HCT116 (cell line): ENCODE data around the gene CCDC83. TPM values are rescaled to one million over a fixed set of nuclear protein-coding genes. Genes with fewer than 3 reads are reported as not detected.
A peak's percentile ranks its signal among the peaks of the same experiment; 100 is the strongest.

Experiments
- ATAC-seq: fragments of 200-7000 bp; cut with Tn5 transposase; 2 replicates; pipeline ENCODE4 v1.9.1; 2020; ENCODE audit warnings: mild to moderate bottlenecking, moderate library complexity
- BruUV-seq: library from RNA; stranded (reverse); fragments of 400-500 nt; replicated peaks from 2 replicates; lab custom pipeline; 2021; lab: Mats Ljungman, UMichigan
- CTCF ChIA-PET: fragments of 300-600 bp; sonication (Branson Sonifier 250); formaldehyde crosslinking; loops from one replicate; lab custom pipeline; 2021; ENCODE audit warnings: antibody characterized with exemption; lab: Charles Lee
- POLR2A ChIA-PET: fragments of 300-600, 350-600 bp; sonication (Branson Sonifier 250); formaldehyde crosslinking; loops from one replicate; lab custom pipeline; 2021; ENCODE audit warnings: antibody characterized with exemption; lab: Charles Lee
- RAD21 ChIA-PET, 2 experiments: fragments of 300-600 bp; sonication (Branson Sonifier 250); formaldehyde crosslinking; loops; one replicate each; lab custom pipeline; 2023; ENCODE audit warnings: low total read pairs in 2 of 2; ENCODE audit not compliant: uncharacterized antibody in 2 of 2, unreplicated experiment in 2 of 2, low non-redundant PET in 1 of 2; lab: Charles Lee
- DNase-seq: peaks from one replicate; pipeline ENCODE4 v3.0.0-alpha.2; 2010; ENCODE audit warnings: low read depth, low spot score
- H2AFZ ChIP-seq: fragments of 200-600 bp; shearing (Covaris generic), sonication (generic); 2 replicates; pipeline ENCODE4 v1.6.1; 2017; ENCODE audit warnings: low read depth, mixed run types, mixed read lengths, antibody characterized with exemption, low read length; ENCODE audit not compliant: poor library complexity, severe bottlenecking
- H3K27ac ChIP-seq: 2 replicates; pipeline ENCODE4 v1.5.1; 2012; ENCODE audit warnings: low read depth, low read length
- H3K27me3 ChIP-seq: fragments of 200-600 bp; sonication (generic); 2 replicates; pipeline ENCODE4 v1.6.1; 2016; ENCODE audit warnings: mixed run types, low read length, mixed read lengths; ENCODE audit not compliant: insufficient read depth
- H3K36me3 ChIP-seq, 2 experiments: fragments of 200-500 bp in 1 of 2; fragments of 200-600 bp in 1 of 2; sonication (Bioruptor generic) in 1 of 2; sonication (generic) in 1 of 2; 2 replicates each; pipeline versions ENCODE4 v1.5.1 to v1.6.1; 2014 to 2016; ENCODE audit warnings: low read length in 2 of 2, inconsistent platforms in 1 of 2, mixed read lengths in 1 of 2, mixed run types in 1 of 2; ENCODE audit not compliant: insufficient read depth in 2 of 2, control insufficient read depth in 1 of 2
- H3K4me1 ChIP-seq, 2 experiments: fragments of 200-600 bp in 1 of 2; sonication (generic) in 1 of 2; 2 replicates each; pipeline versions ENCODE4 v1.5.1 to v1.6.1; 2012 to 2017; ENCODE audit warnings: low read length in 2 of 2, inconsistent platforms in 1 of 2, mild to moderate bottlenecking in 1 of 2, mixed read lengths in 1 of 2, mixed run types in 1 of 2, moderate library complexity in 1 of 2; ENCODE audit not compliant: insufficient read depth in 2 of 2, control insufficient read depth in 1 of 2
- H3K4me2 ChIP-seq: fragments of 200-600 bp; sonication (generic); 2 replicates; pipeline ENCODE4 v1.6.1; 2017; ENCODE audit warnings: mixed run types, low read length, mixed read lengths
- H3K4me3 ChIP-seq, 2 experiments: fragments of 200-600 bp in 1 of 2; sonication (generic) in 1 of 2; replicated peaks in 1 of 2; 2 replicates each; pipeline ENCODE4 v1.5.1; 2011 to 2016; ENCODE audit warnings: low read length in 2 of 2, control low read depth in 1 of 2, low read depth in 1 of 2, mild to moderate bottlenecking in 1 of 2, mixed read lengths in 1 of 2, mixed run types in 1 of 2
- H3K79me2 ChIP-seq: fragments of 200-600 bp; sonication (generic); 2 replicates; pipeline ENCODE4 v1.6.1; 2017; ENCODE audit warnings: mild to moderate bottlenecking, mixed run types, low read length, moderate library complexity, mixed read lengths; ENCODE audit not compliant: insufficient read depth
- H3K9ac ChIP-seq: fragments of 200-600 bp; sonication (generic); 2 replicates; pipeline ENCODE4 v1.6.1; 2016; ENCODE audit warnings: low read length, mixed read lengths
- H3K9me2 ChIP-seq: fragments of 200-600 bp; sonication (generic), shearing (Covaris generic); 2 replicates; pipeline ENCODE4 v1.6.1; 2017; ENCODE audit warnings: mixed run types, mild to moderate bottlenecking, moderate library complexity; ENCODE audit not compliant: insufficient read depth
- H3K9me3 ChIP-seq, 2 experiments: fragments of 200-500 bp in 1 of 2; fragments of 200-600 bp in 1 of 2; sonication (Bioruptor generic) in 1 of 2; sonication (generic) in 1 of 2; 2 replicates each; pipeline ENCODE4 v1.6.1; 2014 to 2017; ENCODE audit warnings: low read length in 2 of 2, mixed read lengths in 2 of 2, inconsistent platforms in 1 of 2, low read depth in 1 of 2, mild to moderate bottlenecking in 1 of 2, mixed run types in 1 of 2, moderate library complexity in 1 of 2; ENCODE audit not compliant: control insufficient read depth in 1 of 2, insufficient read depth in 1 of 2
- H4K20me1 ChIP-seq: fragments of 200-600 bp; sonication (generic), shearing (Covaris generic); 2 replicates; pipeline ENCODE4 v1.6.1; 2017; ENCODE audit warnings: mixed run types, mild to moderate bottlenecking, moderate library complexity; ENCODE audit not compliant: insufficient read depth
- CBX3 ChIP-seq: IDR thresholded peaks from 2 replicates; pipeline ENCODE4 v1.6.1; 2012; ENCODE audit warnings: low read depth
- CEBPB ChIP-seq: IDR thresholded peaks from 2 replicates; pipeline ENCODE4 v1.6.1; 2012; ENCODE audit warnings: low read depth
- EGR1 ChIP-seq: IDR thresholded peaks from 2 replicates; pipeline ENCODE4 v1.6.1; 2012; ENCODE audit warnings: low read depth
- ELF1 ChIP-seq: IDR thresholded peaks from 2 replicates; pipeline ENCODE4 v1.6.1; 2012; ENCODE audit warnings: low read depth, borderline replicate concordance
- EZH2 ChIP-seq: fragments of 200-600 bp; sonication (generic); IDR thresholded peaks from 2 replicates; pipeline ENCODE4 v1.6.1; 2017; ENCODE audit warnings: antibody characterized with exemption, mixed run types
- EZH2phosphoT487 ChIP-seq: fragments of 200-600 bp; IDR thresholded peaks from 2 replicates; pipeline ENCODE4 v1.6.1; 2018; ENCODE audit warnings: antibody characterized with exemption, borderline replicate concordance
- FOSL1 ChIP-seq: IDR thresholded peaks from 2 replicates; pipeline ENCODE4 v1.6.1; 2012; ENCODE audit warnings: low read depth
- JUND ChIP-seq: IDR thresholded peaks from 2 replicates; pipeline ENCODE4 v1.6.1; 2012
- POLR2AphosphoS5 ChIP-seq: IDR thresholded peaks from 2 replicates; pipeline ENCODE4 v1.6.1; 2011; ENCODE audit warnings: mild to moderate bottlenecking, low read depth, low read length, moderate library complexity
- RAD21 ChIP-seq: IDR thresholded peaks from 2 replicates; pipeline ENCODE4 v1.6.1; 2012; ENCODE audit warnings: low read depth, mild to moderate bottlenecking
- SIN3A ChIP-seq: IDR thresholded peaks from 2 replicates; pipeline ENCODE4 v1.6.1; 2012; ENCODE audit warnings: low read depth
- SP1 ChIP-seq: IDR thresholded peaks from 2 replicates; pipeline ENCODE4 v1.6.1; 2012; ENCODE audit warnings: low read depth
- SRF ChIP-seq: IDR thresholded peaks from 2 replicates; pipeline ENCODE4 v1.6.1; 2012; ENCODE audit warnings: low read depth
- TCF7L2 ChIP-seq: IDR thresholded peaks from 2 replicates; pipeline ENCODE4 v1.7.0; 2011; ENCODE audit warnings: borderline replicate concordance, inconsistent platforms; ENCODE audit not compliant: insufficient read depth, insufficient read length; ENCODE audit errors: extremely low read depth
- YY1 ChIP-seq: IDR thresholded peaks from 2 replicates; pipeline ENCODE4 v1.6.1; 2011; ENCODE audit warnings: low read length, low read depth, moderate library complexity, mild to moderate bottlenecking; ENCODE audit not compliant: insufficient replicate concordance; ENCODE audit errors: extremely low read depth
- ZFX ChIP-seq: fragments of 450-650 bp; IDR thresholded peaks from 2 replicates; pipeline ENCODE4 v1.6.1; 2017
- ZNF274 ChIP-seq: fragments of 200-500 bp; sonication (Bioruptor generic); IDR thresholded peaks from 2 replicates; pipeline ENCODE4 v1.6.1; 2014; ENCODE audit warnings: mild to moderate bottlenecking, low read depth, low read length, inconsistent platforms
- intact Hi-C: fragments of 100-400 bp; cut with micrococcal nuclease; formaldehyde crosslinking; loops from 2 replicates; pipeline ENCODE4 v1.10.0; 2022
- total RNA-seq: library from RNA; stranded (reverse); gene quantifications from one replicate; pipeline ENCODE4 v1.2.1, GENCODE V29; 2021; ENCODE audit not compliant: unreplicated experiment
- TF ChIP-seq, protein P1 (sequence below): IDR thresholded peaks from 2 replicates; pipeline ENCODE4 v1.6.1; 2011; ENCODE audit warnings: mild to moderate bottlenecking, low read length, moderate library complexity; ENCODE audit not compliant: insufficient replicate concordance; ENCODE audit errors: extremely low read depth
- TF ChIP-seq, protein P2 (sequence below), 3 experiments: fragments of 200-600 bp in 1 of 3; sonication (generic) in 1 of 3; IDR thresholded peaks in 2 of 3; conservative IDR thresholded peaks in 1 of 3; 2 replicates each; pipeline ENCODE4 v1.5.1; 2012 to 2017; ENCODE audit warnings: low read depth in 2 of 3, low read length in 2 of 3, antibody characterized with exemption in 1 of 3, borderline replicate concordance in 1 of 3, control low read depth in 1 of 3, mild to moderate bottlenecking in 1 of 3, mixed read lengths in 1 of 3, mixed run types in 1 of 3, moderate library complexity in 1 of 3; ENCODE audit not compliant: insufficient read depth in 1 of 3
- TF ChIP-seq, protein P3 (sequence below): IDR thresholded peaks from 2 replicates; pipeline ENCODE4 v1.6.1; 2012

The CCDC83 gene
- total RNA-seq, 1 experiment from 2014 or later = not detected

GRCh38 chr11:85845124-85845631, 10.0 kb upstream of the CCDC83 start:
- RAD21 ChIA-PET = no interaction called here
- no peak overlapping the region for H3K9ac ChIP-seq
- peaks cover 13 to 22% of the 10 kb centered on the region in 2 experiments for H3K4me1 ChIP-seq
- peak overlapping the region in 1 of 2 experiments; percentile 3; a peak in 1 of 4 replicates for H3K4me3 ChIP-seq
- intact Hi-C loops = no loop called here
- TF ChIP-seq EZH2 (no peak), CEBPB (no peak), JUND (no peak), ZNF274 (no peak), EZH2phosphoT487 (no peak), TCF7L2 (no peak), RAD21 (no peak), SRF (no peak), SIN3A (no peak), ZFX (no peak), YY1 (no peak), EGR1 (no peak), FOSL1 (no peak), SP1 (no peak), POLR2AphosphoS5 (no peak), ELF1 (no peak), CBX3 (no peak)
- TF ChIP-seq, protein P1, sequence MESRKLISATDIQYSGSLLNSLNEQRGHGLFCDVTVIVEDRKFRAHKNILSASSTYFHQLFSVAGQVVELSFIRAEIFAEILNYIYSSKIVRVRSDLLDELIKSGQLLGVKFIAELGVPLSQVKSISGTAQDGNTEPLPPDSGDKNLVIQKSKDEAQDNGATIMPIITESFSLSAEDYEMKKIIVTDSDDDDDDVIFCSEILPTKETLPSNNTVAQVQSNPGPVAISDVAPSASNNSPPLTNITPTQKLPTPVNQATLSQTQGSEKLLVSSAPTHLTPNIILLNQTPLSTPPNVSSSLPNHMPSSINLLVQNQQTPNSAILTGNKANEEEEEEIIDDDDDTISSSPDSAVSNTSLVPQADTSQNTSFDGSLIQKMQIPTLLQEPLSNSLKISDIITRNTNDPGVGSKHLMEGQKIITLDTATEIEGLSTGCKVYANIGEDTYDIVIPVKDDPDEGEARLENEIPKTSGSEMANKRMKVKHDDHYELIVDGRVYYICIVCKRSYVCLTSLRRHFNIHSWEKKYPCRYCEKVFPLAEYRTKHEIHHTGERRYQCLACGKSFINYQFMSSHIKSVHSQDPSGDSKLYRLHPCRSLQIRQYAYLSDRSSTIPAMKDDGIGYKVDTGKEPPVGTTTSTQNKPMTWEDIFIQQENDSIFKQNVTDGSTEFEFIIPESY = no peak
- TF ChIP-seq, protein P2, sequence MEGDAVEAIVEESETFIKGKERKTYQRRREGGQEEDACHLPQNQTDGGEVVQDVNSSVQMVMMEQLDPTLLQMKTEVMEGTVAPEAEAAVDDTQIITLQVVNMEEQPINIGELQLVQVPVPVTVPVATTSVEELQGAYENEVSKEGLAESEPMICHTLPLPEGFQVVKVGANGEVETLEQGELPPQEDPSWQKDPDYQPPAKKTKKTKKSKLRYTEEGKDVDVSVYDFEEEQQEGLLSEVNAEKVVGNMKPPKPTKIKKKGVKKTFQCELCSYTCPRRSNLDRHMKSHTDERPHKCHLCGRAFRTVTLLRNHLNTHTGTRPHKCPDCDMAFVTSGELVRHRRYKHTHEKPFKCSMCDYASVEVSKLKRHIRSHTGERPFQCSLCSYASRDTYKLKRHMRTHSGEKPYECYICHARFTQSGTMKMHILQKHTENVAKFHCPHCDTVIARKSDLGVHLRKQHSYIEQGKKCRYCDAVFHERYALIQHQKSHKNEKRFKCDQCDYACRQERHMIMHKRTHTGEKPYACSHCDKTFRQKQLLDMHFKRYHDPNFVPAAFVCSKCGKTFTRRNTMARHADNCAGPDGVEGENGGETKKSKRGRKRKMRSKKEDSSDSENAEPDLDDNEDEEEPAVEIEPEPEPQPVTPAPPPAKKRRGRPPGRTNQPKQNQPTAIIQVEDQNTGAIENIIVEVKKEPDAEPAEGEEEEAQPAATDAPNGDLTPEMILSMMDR (IDR thresholded peaks at IDR 0.05 in 2 of 3, conservative IDR thresholded peaks at IDR 0.05 in 1 of 3; ENCODE audit: borderline replicate concordance in 1 of 3, insufficient read depth in 1 of 3, low read depth in 2 of 3, low read length in 2 of 3) = no peak
- TF ChIP-seq, protein P3, sequence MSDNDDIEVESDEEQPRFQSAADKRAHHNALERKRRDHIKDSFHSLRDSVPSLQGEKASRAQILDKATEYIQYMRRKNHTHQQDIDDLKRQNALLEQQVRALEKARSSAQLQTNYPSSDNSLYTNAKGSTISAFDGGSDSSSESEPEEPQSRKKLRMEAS = no peak
- no peaks in the 10 kb centered on the region for H3K9me2 ChIP-seq
- H4K20me1 ChIP-seq = no peaks in the 10 kb centered on the region
- H3K27me3 ChIP-seq = no peaks in the 10 kb centered on the region
- H3K27ac ChIP-seq = peak overlapping the region; percentile 47
- H2AFZ ChIP-seq = peak overlapping the region; percentile 54
- no peaks in the 10 kb centered on the region for H3K36me3 ChIP-seq
- ATAC-seq = no peak
- H3K4me2 ChIP-seq = peak overlapping the region; percentile 61
- H3K79me2 ChIP-seq = no peaks in the 10 kb centered on the region
- CTCF ChIA-PET = interaction anchor here (1.1 kb wide), 1 partner anchor 10 kb away, joined by 5 read pairs; the partner anchor contains the start of gene CCDC83
- H3K9me3 ChIP-seq = no peaks in the 10 kb centered on the region
- DNase-seq = no peak
- POLR2A ChIA-PET = no interaction called here
- no TSS peak for BruUV-seq
